ENCODE measurements around the gene C5orf63. TPM values are rescaled to one million over a fixed set of nuclear protein-coding genes. Genes with fewer than 3 reads are reported as not detected.

Gene C5orf63
- total RNA-seq, 1 donor from 2014 or later = 11.8 TPM

- TF ChIP-seq CTCF (IDR thresholded peaks at IDR 0.05; ENCODE audit: partially characterized antibody, unreplicated experiment) = no peak
- H3K9me3 Mint-ChIP-seq (ENCODE audit: unreplicated experiment) = peaks cover 1% of the 10 kb centered on the region
- H3K4me3 Mint-ChIP-seq (ENCODE audit: unreplicated experiment) = no peak overlapping the region
- H3K36me3 Mint-ChIP-seq (ENCODE audit: unreplicated experiment) = no peaks in the 10 kb centered on the region
- DNase-seq = no peak
- peaks cover 21% of the 10 kb centered on the region for H3K4me1 Mint-ChIP-seq (ENCODE audit: low read depth, unreplicated experiment)
- H3K27me3 Mint-ChIP-seq (ENCODE audit: unreplicated experiment) = no peaks in the 10 kb centered on the region
- H3K27ac Mint-ChIP-seq (ENCODE audit: unreplicated experiment) = no peak overlapping the region
These were observed 69.4 kb downstream of the C5orf63 start for GRCh38 chr5:127003798-127004495.

GRCh38 chr5:127002390-127002789 is 70.9 kb downstream of the C5orf63 start:
- peaks cover 28% of the 10 kb centered on the region for H3K4me1 Mint-ChIP-seq (ENCODE audit: low read depth, unreplicated experiment)
- H3K36me3 Mint-ChIP-seq (ENCODE audit: unreplicated experiment) = no peaks in the 10 kb centered on the region
- no peak overlapping the region for H3K4me3 Mint-ChIP-seq (ENCODE audit: unreplicated experiment)
- no peaks in the 10 kb centered on the region for H3K27me3 Mint-ChIP-seq (ENCODE audit: unreplicated experiment)
- no peak overlapping the region for H3K27ac Mint-ChIP-seq (ENCODE audit: unreplicated experiment)
- TF ChIP-seq CTCF (IDR thresholded peaks at IDR 0.05; ENCODE audit: partially characterized antibody, unreplicated experiment) = no peak
- no peak for DNase-seq
- peaks cover 1% of the 10 kb centered on the region for H3K9me3 Mint-ChIP-seq (ENCODE audit: unreplicated experiment)

- Mint-ChIP-seq H3K9me3 (ENCODE audit: unreplicated experiment) (peaks cover 1% of the 10 kb centered on the region), H3K4me3 (ENCODE audit: unreplicated experiment) (no peak overlapping the region), H3K4me1 (ENCODE audit: low read depth, unreplicated experiment) (peaks cover 28% of the 10 kb centered on the region), H3K27me3 (ENCODE audit: unreplicated experiment) (no peaks in the 10 kb centered on the region), H3K27ac (ENCODE audit: unreplicated experiment) (no peak overlapping the region), H3K36me3 (ENCODE audit: unreplicated experiment) (no peaks in the 10 kb centered on the region)
- no peak for TF ChIP-seq CTCF (IDR thresholded peaks at IDR 0.05; ENCODE audit: partially characterized antibody, unreplicated experiment)
- DNase-seq = no peak
These were observed 71.5 kb downstream of the C5orf63 start for GRCh38 chr5:127001621-127002296.

Other genes starting within 250 kb of the C5orf63 start
- 5.7 TPM for gene MARCHF3, start 42.9 kb downstream of the C5orf63 start, total RNA-seq (ENCODE audit: unreplicated experiment)
- 0.69 TPM for gene MEGF10, start 217.3 kb upstream of the C5orf63 start, total RNA-seq (ENCODE audit: unreplicated experiment)